Bladder microvascular endothelial cell (primary cell): ENCODE results near the gene MRPL37. TPM values are rescaled to one million over a fixed set of nuclear protein-coding genes. Genes with fewer than 3 reads are reported as not detected.

ENCODE experiments used
- total RNA-seq: library from RNA; depleted of rRNA; stranded (reverse); fragments of >200 nt; gene quantifications from 2 replicates; pipeline ENCODE4 v1.2.3, GENCODE V29; 2014

MRPL37 gene
- total RNA-seq: 27.6 and 36.6 TPM in 2 replicates

DNA sequence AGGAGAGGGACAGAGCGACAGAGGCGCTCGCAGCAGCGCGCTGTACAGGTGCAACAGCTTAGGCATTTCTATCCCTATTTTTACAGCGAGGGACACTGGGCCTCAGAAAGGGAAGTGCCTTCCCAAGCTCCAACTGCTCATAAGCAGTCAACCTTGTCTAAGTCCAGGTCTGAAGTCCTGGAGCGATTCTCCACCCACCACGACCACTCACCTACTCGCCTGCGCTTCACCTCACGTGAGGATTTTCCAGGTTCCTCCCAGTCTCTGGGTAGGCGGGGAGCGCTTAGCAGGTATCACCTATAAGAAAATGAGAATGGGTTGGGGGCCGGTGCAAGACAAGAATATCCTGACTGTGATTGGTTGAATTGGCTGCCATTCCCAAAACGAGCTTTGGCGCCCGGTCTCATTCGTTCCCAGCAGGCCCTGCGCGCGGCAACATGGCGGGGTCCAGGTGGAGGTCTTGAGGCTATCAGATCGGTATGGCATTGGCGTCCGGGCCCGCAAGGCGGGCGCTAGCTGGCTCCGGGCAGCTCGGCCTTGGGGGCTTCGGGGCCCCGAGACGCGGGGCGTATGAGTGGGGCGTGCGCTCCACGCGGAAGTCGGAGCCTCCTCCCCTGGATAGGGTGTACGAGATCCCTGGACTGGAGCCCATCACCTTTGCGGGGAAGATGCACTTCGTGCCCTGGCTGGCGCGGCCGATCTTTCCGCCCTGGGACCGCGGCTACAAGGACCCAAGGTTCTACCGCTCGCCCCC is at the start of gene MRPL37, which contains the start of gene CYB5RL:
Gene MRPL37, plus strand, starts transcription at position 403 of the 754 bp plus-strand sequence. Its CDS starts 77 bp downstream, at position 480.
Gene CYB5RL, minus strand, starts transcription at position 266 of the 754 bp plus-strand sequence. CDS start 4,414 bp downstream, outside the sequence.

DNA sequence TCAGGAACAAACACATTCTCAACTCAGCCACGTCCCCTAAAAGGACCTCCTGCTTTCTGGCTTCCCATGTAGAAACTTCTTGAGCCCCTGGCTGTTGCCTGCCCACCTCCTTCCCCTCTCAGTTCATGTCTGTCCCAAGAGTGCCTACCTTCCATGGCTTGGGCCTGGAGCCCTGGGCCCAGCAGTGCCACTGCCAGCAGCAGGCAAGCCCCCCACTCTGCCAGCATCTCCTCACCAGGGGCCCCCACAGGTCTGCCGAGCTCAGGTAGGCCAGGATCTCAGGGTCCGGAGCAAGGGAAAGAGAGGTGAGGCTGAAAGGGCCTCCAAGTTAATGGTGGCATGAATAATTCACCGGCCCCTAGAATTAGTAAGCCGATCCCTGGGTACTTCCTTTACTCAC is 47.3 kb upstream of the MRPL37 start, which contains the start of gene CDCP2:
Gene CDCP2, minus strand, starts transcription at position 305 of the 400 bp plus-strand sequence. Its CDS starts 78 bp downstream, at position 227.

Other genes starting within 250 kb of the MRPL37 start
- gene LDLRAD1, start 182.0 kb upstream of the MRPL37 start, total RNA-seq: not detected in 2 replicates
- gene TMEM59, start 147.0 kb upstream of the MRPL37 start, total RNA-seq: 175 and 380 TPM in 2 replicates
- 1.9 and 2.6 TPM in 2 replicates for gene TCEANC2, start 146.6 kb upstream of the MRPL37 start, total RNA-seq
- not detected in 2 replicates for gene CDCP2, start 47.2 kb upstream of the MRPL37 start, total RNA-seq
- gene CYB5RL, start 137 bp upstream of the MRPL37 start, total RNA-seq: 2.3 and 5.6 TPM in 2 replicates
- 7.2 and 7.4 TPM in 2 replicates for gene SSBP3, start 206.2 kb downstream of the MRPL37 start, total RNA-seq